ENCODE measurements around the gene HDAC7. TPM values are rescaled to one million over a fixed set of nuclear protein-coding genes. Genes with fewer than 3 reads are reported as not detected.

The HDAC7 gene
- total RNA-seq, 1 donor, result 48.9 TPM

GRCh38 chr12:47737936-47738594 lies 81.6 kb downstream of the HDAC7 start:
- H3K4me3 ChIP-seq (ENCODE audit: low read depth, low read length), result no peak overlapping the region
- TF ChIP-seq CTCF (IDR thresholded peaks at IDR 0.05; ENCODE audit: insufficient read depth, low read length), result no peak
- DNase-seq (ENCODE audit: low read depth), result no peak

GRCh38 chr12:47736877-47737676 lies 82.6 kb downstream of the HDAC7 start:
- peak overlapping the region; percentile 3 for H3K4me3 ChIP-seq (ENCODE audit: low read depth, low read length)
- TF ChIP-seq CTCF (IDR thresholded peaks at IDR 0.05; ENCODE audit: insufficient read depth, low read length), result no peak
- DNase-seq (ENCODE audit: low read depth), result peak; percentile 89

- no peak overlapping the region for H3K4me3 ChIP-seq (ENCODE audit: low read depth, low read length)
Measured at GRCh38 chr12:47736216-47736615, 83.5 kb downstream of the HDAC7 start.

GRCh38 chr12:47735649-47736048 lies 84.1 kb downstream of the HDAC7 start:
- TF ChIP-seq CTCF (IDR thresholded peaks at IDR 0.05; ENCODE audit: insufficient read depth, low read length), result no peak
- H3K4me3 ChIP-seq (ENCODE audit: low read depth, low read length), result no peak overlapping the region
- no peak for DNase-seq (ENCODE audit: low read depth)

More at GRCh38 chr12:47736216-47736615, 83.5 kb downstream of the HDAC7 start:
- no peak for TF ChIP-seq CTCF (IDR thresholded peaks at IDR 0.05; ENCODE audit: insufficient read depth, low read length)
- no peak for DNase-seq (ENCODE audit: low read depth)

GRCh38 chr12:47734725-47735480 lies 84.8 kb downstream of the HDAC7 start:
- H3K4me3 ChIP-seq (ENCODE audit: low read depth, low read length), result no peak overlapping the region
- no peak for TF ChIP-seq CTCF (IDR thresholded peaks at IDR 0.05; ENCODE audit: insufficient read depth, low read length)
- DNase-seq (ENCODE audit: low read depth), result no peak

- TF ChIP-seq CTCF (IDR thresholded peaks at IDR 0.05; ENCODE audit: insufficient read depth, low read length), result no peak
- no peak overlapping the region for H3K4me3 ChIP-seq (ENCODE audit: low read depth, low read length)
- no peak for DNase-seq (ENCODE audit: low read depth)
Measured at GRCh38 chr12:47733142-47733541, 86.6 kb downstream of the HDAC7 start.

Other genes starting within 250 kb of the HDAC7 start
- gene RPAP3, start 113.9 kb downstream of the HDAC7 start, total RNA-seq (ENCODE audit: low replicate concordance), result 15.7 and 25.7 TPM in 2 replicates
- 0.36 TPM in 1 of 2 replicates, not detected in the other for gene ENDOU, start 94.4 kb downstream of the HDAC7 start, total RNA-seq (ENCODE audit: low replicate concordance)
- gene RAPGEF3, start 61.0 kb downstream of the HDAC7 start, total RNA-seq (ENCODE audit: low replicate concordance), result 5.2 and 16.6 TPM in 2 replicates
- 22.0 and 25.1 TPM in 2 replicates for gene SLC48A1, start 46.7 kb downstream of the HDAC7 start, total RNA-seq (ENCODE audit: low replicate concordance)
- 5.0 and 12.5 TPM in 2 replicates for gene VDR, start 85.1 kb upstream of the HDAC7 start, total RNA-seq (ENCODE audit: low replicate concordance)
- gene TMEM106C, start 143.7 kb upstream of the HDAC7 start, total RNA-seq (ENCODE audit: low replicate concordance), result 13.4 and 90.7 TPM in 2 replicates
- gene COL2A1, start 184.6 kb upstream of the HDAC7 start, total RNA-seq (ENCODE audit: low replicate concordance), result not detected in 2 replicates